ENCODE data around the gene C11orf98. TPM values are rescaled to one million over a fixed set of nuclear protein-coding genes. Genes with fewer than 3 reads are reported as not detected.

The C11orf98 gene
- total and polyA plus RNA-seq, 2 of the 13 experiments (the other 11 are each of a cell fraction or from before 2014, with no cell fraction given): 30.4 to 91.8 TPM

- peaks cover 34% of the 10 kb centered on the region for H3K4me1 ChIP-seq (ENCODE audit: insufficient read depth, low read length)
- no peak for DNase-seq (ENCODE audit: low spot score)
- H3K79me2 ChIP-seq (ENCODE audit: insufficient read depth, low read length): peaks cover 20% of the 10 kb centered on the region
- no peak overlapping the region for H3K27ac ChIP-seq (ENCODE audit: extremely low read length, insufficient read depth, low read length)
- 77% methylated on average over 11 of the region's 11 CpGs for WGBS (ENCODE audit: low lambda C conversion rate)
- POLR2A ChIA-PET: interaction anchor here (0.6 to 6.3 kb wide), 10 partner anchors 10 to 150 kb away, joined by 3 to 186 read pairs (median 8); partner anchors contain the start of genes B3GAT3, C11orf98, CSKMT and EEF1G
- H2AFZ ChIP-seq (ENCODE audit: low read length): no peak overlapping the region
- TF ChIP-seq ZNF557 (CRISPR knock-in tag; IDR thresholded peaks at IDR 0.05) (no peak), NCOA2 (CRISPR knock-in tag; IDR thresholded peaks at IDR 0.05) (no peak), MAFK (conservative IDR thresholded peaks at IDR 0.05 in 1 of 2, IDR thresholded peaks at IDR 0.05 in 1 of 2; ENCODE audit: low read length in 2 of 2) (no peak), HNRNPH1 (optimal IDR thresholded peaks at IDR 0.05; ENCODE audit: low read depth, low read length) (no peak), GLMP (CRISPR knock-in tag; IDR thresholded peaks at IDR 0.05; ENCODE audit: borderline replicate concordance) (no peak), SPEN (CRISPR knock-in tag; IDR thresholded peaks at IDR 0.05; ENCODE audit: low read depth) (0 out of 2 replicates have a peak, but pooled peaks have one; percentile 20), JDP2 (CRISPR knock-in tag; IDR thresholded peaks at IDR 0.05; ENCODE audit: borderline replicate concordance) (no peak), GRHL1 (CRISPR knock-in tag; conservative IDR thresholded peaks at IDR 0.05) (no peak), NBN (conservative IDR thresholded peaks at IDR 0.05) (no peak), HES4 (CRISPR knock-in tag; IDR thresholded peaks at IDR 0.05; ENCODE audit: borderline replicate concordance) (no peak), ZNF121 (CRISPR knock-in tag; IDR thresholded peaks at IDR 0.05) (peak; percentile 94), ZNF891 (CRISPR knock-in tag; IDR thresholded peaks at IDR 0.05) (no peak), HNF1A (IDR thresholded peaks at IDR 0.05; ENCODE audit: low read depth) (no peak), HNF1A (CRISPR knock-in tag; IDR thresholded peaks at IDR 0.05; ENCODE audit: borderline replicate concordance) (no peak), ZNF33B (CRISPR knock-in tag; IDR thresholded peaks at IDR 0.05) (no peak)
- H3K4me2 ChIP-seq (ENCODE audit: low read depth, low read length): peak overlapping the region; percentile 46; the same call in 1 of the 2 replicates
- H3K27me3 ChIP-seq (ENCODE audit: control insufficient read depth in 1 of 2, insufficient read depth in 2 of 2, low read length in 2 of 2): no peaks in the 10 kb centered on the region
- CTCF ChIA-PET (ENCODE audit: low intra/inter-chr PET ratio, low total read pairs): no interaction called here
- intact Hi-C loops (cut with micrococcal nuclease; ENCODE audit: unreplicated experiment) (loop anchor here (5.0 kb wide), 2 partner anchors 42 to 62 kb away; partner anchors contain the start of genes EML3, ROM1 and TUT1), in situ Hi-C loops (cut with HindIII; ENCODE audit: extremely low pct_ligation_motif_present, low pct_unique_long_range_greater_than_20kb) (no loop called here)
- no peak overlapping the region for H3K9ac ChIP-seq (ENCODE audit: insufficient read depth, low read depth, low read length)
- no TSS peak for BruUV-seq (replicated peaks)
- H3K4me3 ChIP-seq (replicated peaks in 1 of 3; ENCODE audit: insufficient read depth in 1 of 3, low read depth in 2 of 3, low read length in 3 of 3): peak overlapping the region in 1 of 3 experiments; percentile 15; a peak in 1 of 6 replicates
- H3K9me3 ChIP-seq (ENCODE audit: low read length): no peaks in the 10 kb centered on the region
- H3K36me3 ChIP-seq (replicated peaks in 1 of 2; ENCODE audit: control insufficient read depth in 1 of 2, insufficient read depth in 2 of 2, low read length in 2 of 2): peaks cover 2 to 5% of the 10 kb centered on the region in 2 experiments; a peak in 3 of 5 replicates
- H4K20me1 ChIP-seq (ENCODE audit: insufficient read depth, low read length): no peaks in the 10 kb centered on the region; the same call in 1 of the 2 replicates
- no peak for FAIRE-seq
- ATAC-seq: no peak
These were observed 10.7 kb downstream of the C11orf98 start for GRCh38 chr11:62654297-62654696.

Measured in HepG2 (cell line).